Stomach (tissue), 4 donors: ENCODE results near the gene CDK19.

Source experiments
- CTCF ChIP-seq, 7 experiments: fragments of 450-650 bp in 4 of 7; fragments of 200-600 bp in 3 of 7; sonication (generic) in 3 of 7; IDR thresholded peaks; one replicate each; pipeline ENCODE4 v1.5.1; 2016 to 2019; ENCODE audit warnings: antibody characterized with exemption in 7 of 7, control low read depth in 2 of 7, mild to moderate bottlenecking in 1 of 7
- EP300 ChIP-seq: sonication (generic); formaldehyde crosslinking; IDR thresholded peaks from one replicate; pipeline ENCODE4 v1.6.1; 2017; ENCODE audit warnings: antibody characterized with exemption
- POLR2AphosphoS5 ChIP-seq, 3 donors: sonication (generic); formaldehyde crosslinking; IDR thresholded peaks; one replicate each; pipeline ENCODE4 v1.6.1; 2016; ENCODE audit warnings: antibody characterized with exemption in 3 of 3

- TF ChIP-seq EP300 (no peak), CTCF (IDR thresholded peaks at IDR 0.05) (no peak), POLR2AphosphoS5 (IDR thresholded peaks at IDR 0.05) (no peak)
Observed at GRCh38 chr6:110741517-110741916, 73.8 kb downstream of the CDK19 start.
